ENCODE measurements around the gene SLC26A9. TPM values are rescaled to one million over a fixed set of nuclear protein-coding genes. Genes with fewer than 3 reads are reported as not detected.

Gene SLC26A9
- polyA plus RNA-seq, 1 experiment, result not detected

DNA sequence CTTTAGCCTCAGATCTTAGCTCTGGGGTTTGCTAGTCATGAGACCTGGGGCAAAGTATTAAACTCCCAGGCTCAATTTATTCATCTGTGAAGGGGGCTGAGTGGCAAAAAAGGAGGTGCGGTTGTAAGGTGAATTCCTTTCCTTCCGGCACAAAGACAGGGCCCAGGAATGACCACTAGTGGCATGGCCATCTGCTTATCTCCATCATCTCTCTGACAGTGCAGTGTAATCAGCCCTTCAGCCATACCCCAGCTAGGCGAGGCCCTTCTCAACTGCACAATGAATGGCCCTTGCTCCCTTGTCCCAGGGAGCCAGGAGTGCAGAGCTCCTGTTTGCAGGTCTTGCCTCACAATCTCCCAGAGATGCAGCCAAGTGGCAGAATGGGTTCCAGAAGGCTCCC, 5.6 kb upstream of the SLC26A9 start:
- H3K27me3 ChIP-seq (ENCODE audit: control insufficient read depth, insufficient read depth, low read length), result peaks cover 10% of the 10 kb centered on the region
- CTCF ChIA-PET, result interaction anchor here (0.6 to 2.3 kb wide), 3 partner anchors 20 to 29 kb away, joined by 3 to 9 read pairs (median 5); no protein-coding TSS in a partner anchor
- POLR2A ChIA-PET, result no interaction called here

DNA sequence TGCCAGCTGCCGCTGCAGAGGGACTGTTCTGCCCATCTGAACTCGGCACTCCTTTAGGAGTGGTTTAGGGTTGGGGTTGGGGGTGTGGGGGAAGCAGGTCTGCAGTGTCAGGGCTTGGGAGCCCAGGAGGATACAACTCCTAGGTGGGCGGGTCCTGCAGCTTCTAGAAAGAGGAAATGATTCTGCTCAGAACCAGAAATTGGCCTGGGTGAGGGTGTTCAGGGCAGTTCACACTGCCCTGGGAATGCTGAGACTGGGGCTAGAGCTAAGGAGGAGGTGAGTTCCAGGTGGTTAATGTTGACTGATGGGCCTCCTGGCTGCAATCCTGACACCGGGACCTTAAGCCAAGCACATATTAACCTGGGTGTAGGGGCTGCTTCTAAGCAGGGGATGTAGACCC, 4.8 kb upstream of the SLC26A9 start:
- Histone ChIP-seq H3K36me3 (ENCODE audit: control insufficient read depth, insufficient read depth, low read length) (no peaks in the 10 kb centered on the region), H3K27me3 (ENCODE audit: control insufficient read depth, insufficient read depth, low read length) (peaks cover 12% of the 10 kb centered on the region), H3K4me3 (ENCODE audit: low read depth, low read length) (no peak overlapping the region)
- DNase-seq (ENCODE audit: low read depth), result no peak
- ChIA-PET CTCF (interaction anchor here (0.6 to 2.3 kb wide), 2 partner anchors 21 to 29 kb away, joined by 3 to 9 read pairs; no protein-coding TSS in a partner anchor), POLR2A (no interaction called here)
- TF ChIP-seq, protein P1, sequence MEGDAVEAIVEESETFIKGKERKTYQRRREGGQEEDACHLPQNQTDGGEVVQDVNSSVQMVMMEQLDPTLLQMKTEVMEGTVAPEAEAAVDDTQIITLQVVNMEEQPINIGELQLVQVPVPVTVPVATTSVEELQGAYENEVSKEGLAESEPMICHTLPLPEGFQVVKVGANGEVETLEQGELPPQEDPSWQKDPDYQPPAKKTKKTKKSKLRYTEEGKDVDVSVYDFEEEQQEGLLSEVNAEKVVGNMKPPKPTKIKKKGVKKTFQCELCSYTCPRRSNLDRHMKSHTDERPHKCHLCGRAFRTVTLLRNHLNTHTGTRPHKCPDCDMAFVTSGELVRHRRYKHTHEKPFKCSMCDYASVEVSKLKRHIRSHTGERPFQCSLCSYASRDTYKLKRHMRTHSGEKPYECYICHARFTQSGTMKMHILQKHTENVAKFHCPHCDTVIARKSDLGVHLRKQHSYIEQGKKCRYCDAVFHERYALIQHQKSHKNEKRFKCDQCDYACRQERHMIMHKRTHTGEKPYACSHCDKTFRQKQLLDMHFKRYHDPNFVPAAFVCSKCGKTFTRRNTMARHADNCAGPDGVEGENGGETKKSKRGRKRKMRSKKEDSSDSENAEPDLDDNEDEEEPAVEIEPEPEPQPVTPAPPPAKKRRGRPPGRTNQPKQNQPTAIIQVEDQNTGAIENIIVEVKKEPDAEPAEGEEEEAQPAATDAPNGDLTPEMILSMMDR (IDR thresholded peaks at IDR 0.05; ENCODE audit: insufficient read depth, low read depth, low read length), result no peak

More for the DNA sequence above, 5.6 kb upstream of the SLC26A9 start:
- DNase-seq (ENCODE audit: low read depth), result no peak
- Histone ChIP-seq H3K4me3 (ENCODE audit: low read depth, low read length) (no peak overlapping the region), H3K36me3 (ENCODE audit: control insufficient read depth, insufficient read depth, low read length) (no peaks in the 10 kb centered on the region)
- TF ChIP-seq, protein P1 (IDR thresholded peaks at IDR 0.05; ENCODE audit: insufficient read depth, low read depth, low read length), result no peak

DNA sequence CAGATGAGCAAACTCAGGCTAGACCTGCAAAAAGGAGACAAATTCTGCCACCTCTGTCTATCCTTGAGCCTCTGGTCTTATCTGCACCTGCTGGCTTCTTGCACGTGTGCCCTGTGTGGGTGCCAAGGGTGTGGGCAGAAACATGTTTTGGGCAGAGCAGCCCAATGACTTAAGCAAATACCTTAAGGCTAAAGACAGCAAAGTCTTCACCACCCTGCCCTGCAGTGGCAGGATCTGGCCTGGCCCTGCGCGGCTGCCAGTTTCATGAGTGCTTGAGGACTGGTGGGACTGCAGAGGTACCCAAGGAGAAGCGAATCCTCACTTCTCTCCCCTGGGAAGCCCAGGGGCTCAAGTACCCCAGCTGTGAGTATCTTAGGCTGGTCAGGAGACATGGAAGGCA, 3.8 kb upstream of the SLC26A9 start:
- ChIA-PET POLR2A (no interaction called here), CTCF (interaction anchor here (2.3 kb wide), 1 partner anchor 30 kb away, joined by 9 read pairs; no protein-coding TSS in a partner anchor)
- H3K4me3 ChIP-seq (ENCODE audit: low read depth, low read length), result no peak overlapping the region
- no peak for DNase-seq (ENCODE audit: low read depth)
- peaks cover 16% of the 10 kb centered on the region for H3K27me3 ChIP-seq (ENCODE audit: control insufficient read depth, insufficient read depth, low read length)
- no peaks in the 10 kb centered on the region for H3K36me3 ChIP-seq (ENCODE audit: control insufficient read depth, insufficient read depth, low read length)
- TF ChIP-seq, protein P1 (IDR thresholded peaks at IDR 0.05; ENCODE audit: insufficient read depth, low read depth, low read length), result no peak

DNA sequence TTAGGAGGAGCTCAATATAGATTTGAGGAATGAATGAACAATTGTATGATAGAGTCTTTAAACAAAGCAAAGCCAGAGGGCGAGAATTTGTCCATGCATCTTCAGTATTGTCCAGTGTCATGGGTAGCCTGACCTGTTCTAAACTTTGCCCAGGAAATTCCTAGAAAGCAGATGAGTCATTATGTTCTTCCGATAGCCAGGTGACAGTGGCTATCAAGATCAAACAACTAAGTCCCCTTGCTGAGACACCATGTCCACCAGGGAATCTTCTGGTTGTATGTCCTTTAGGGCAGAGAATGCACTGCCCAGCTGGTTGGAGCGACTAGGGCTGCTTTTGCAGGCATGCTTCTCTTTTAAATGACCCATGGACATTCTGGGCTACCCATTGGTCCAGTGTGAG, 1.8 kb upstream of the SLC26A9 start:
- ChIA-PET CTCF (interaction anchor here (1.7 kb wide), 1 partner anchor 32 kb away, joined by 6 read pairs; no protein-coding TSS in a partner anchor), POLR2A (no interaction called here)
- H3K4me3 ChIP-seq (ENCODE audit: low read depth, low read length), result no peak overlapping the region
- H3K27me3 ChIP-seq (ENCODE audit: control insufficient read depth, insufficient read depth, low read length), result peaks cover 16% of the 10 kb centered on the region
- no peak for DNase-seq (ENCODE audit: low read depth)
- TF ChIP-seq, protein P1 (IDR thresholded peaks at IDR 0.05; ENCODE audit: insufficient read depth, low read depth, low read length), result no peak
- no peaks in the 10 kb centered on the region for H3K36me3 ChIP-seq (ENCODE audit: control insufficient read depth, insufficient read depth, low read length)

DNA sequence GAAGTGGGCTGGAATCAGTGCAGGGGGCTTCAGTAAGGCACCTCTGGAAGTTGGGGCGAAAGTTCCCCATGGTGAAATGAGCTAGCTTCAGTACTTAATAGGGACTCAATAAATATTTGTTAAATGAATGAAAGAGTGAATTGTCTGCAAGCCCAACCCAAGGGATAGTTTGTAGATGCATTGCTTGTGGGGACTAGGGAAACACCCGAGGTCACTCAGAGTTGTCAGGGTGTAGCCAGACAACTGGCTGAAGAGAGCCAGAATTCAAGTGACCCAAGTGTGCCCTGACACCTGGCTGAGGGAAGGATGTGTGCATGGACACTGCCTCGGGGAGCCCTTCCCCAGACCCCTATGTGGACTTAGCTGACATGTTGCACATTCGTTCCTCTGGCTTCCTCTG, 1.3 kb upstream of the SLC26A9 start:
- no peak for DNase-seq (ENCODE audit: low read depth)
- ChIA-PET POLR2A (no interaction called here), CTCF (interaction anchor here (1.7 kb wide), 1 partner anchor 33 kb away, joined by 6 read pairs; no protein-coding TSS in a partner anchor)
- TF ChIP-seq, protein P1 (IDR thresholded peaks at IDR 0.05; ENCODE audit: insufficient read depth, low read depth, low read length), result no peak
- peaks cover 16% of the 10 kb centered on the region for H3K27me3 ChIP-seq (ENCODE audit: control insufficient read depth, insufficient read depth, low read length)
- no peak overlapping the region for H3K4me3 ChIP-seq (ENCODE audit: low read depth, low read length)
- H3K36me3 ChIP-seq (ENCODE audit: control insufficient read depth, insufficient read depth, low read length), result no peaks in the 10 kb centered on the region

Measured in BJ (cell line).